Kidney tubule cell (primary cell): ENCODE data around the gene HBG2.
"Not testable (repeated sequence)": the region's sequence is repeated elsewhere in the genome, so short reads cannot be mapped to it uniquely, and the experiment has no call there.

ENCODE experiments used
- DNase-seq: peaks from one replicate; pipeline ENCODE4 v3.0.0-alpha.2; 2018; ENCODE audit warnings: low spot score

Gene HBG2

GRCh38 chr11:5254646-5255413, at the start of gene HBG2:
TSS of gene HBG2 (minus strand) at chr11:5254781. CDS start at chr11:5254728, 53 bp downstream.
- DNase-seq, result not testable (repeated sequence)

DNA sequence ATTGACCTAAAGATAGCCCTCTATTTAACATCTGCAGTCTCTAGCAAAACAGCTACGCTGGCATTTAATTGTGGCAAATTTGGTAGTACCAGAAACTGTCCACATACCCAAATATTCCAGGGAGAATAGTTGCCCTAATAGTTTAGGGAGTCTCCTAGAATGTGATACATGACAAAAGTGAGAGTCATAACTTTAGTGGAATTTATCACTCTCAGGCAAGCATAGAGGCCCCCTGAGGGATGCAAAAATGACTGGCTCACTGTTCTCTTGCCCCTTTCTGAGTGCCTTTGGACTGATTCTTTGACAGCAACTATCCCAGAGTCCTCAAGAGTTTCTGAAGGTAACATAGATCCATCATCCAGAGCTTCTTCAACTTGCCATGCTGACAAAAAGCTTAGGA, 49.5 kb upstream of the HBG2 start:
- DNase-seq, result no peak

GRCh38 chr11:5303626-5304025, 49.0 kb upstream of the HBG2 start:
- no peak for DNase-seq

DNA sequence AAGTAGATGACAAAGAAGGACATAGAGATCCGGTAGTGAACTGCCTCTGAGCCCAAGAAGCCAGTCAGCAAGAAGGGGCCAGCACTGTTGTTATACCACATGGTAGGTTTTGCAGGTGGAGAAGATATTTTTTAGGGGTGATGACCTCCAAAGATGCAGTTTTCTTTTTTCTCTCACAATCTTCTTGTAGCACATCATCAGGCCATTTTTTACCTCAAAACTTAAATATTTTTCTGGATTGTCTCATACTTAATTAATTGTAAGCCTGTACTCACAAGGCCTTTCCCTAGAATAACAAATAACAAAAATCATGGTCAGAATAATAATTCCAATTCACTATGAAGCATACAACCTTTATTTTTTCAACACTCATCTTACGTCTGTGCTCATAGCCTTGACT, 47.3 kb upstream of the HBG2 start, which contains the start of gene OR51B4:
Gene OR51B4 (minus strand): TSS at position 101 of the 400 bp plus-strand sequence. CDS start 0 bp downstream, at position 101.
- DNase-seq, result no peak

- DNase-seq, result no peak
Observed at GRCh38 chr11:5300251-5300650, 45.7 kb upstream of the HBG2 start.

- DNase-seq, result no peak
Observed at GRCh38 chr11:5298451-5298850, 43.9 kb upstream of the HBG2 start.

DNA sequence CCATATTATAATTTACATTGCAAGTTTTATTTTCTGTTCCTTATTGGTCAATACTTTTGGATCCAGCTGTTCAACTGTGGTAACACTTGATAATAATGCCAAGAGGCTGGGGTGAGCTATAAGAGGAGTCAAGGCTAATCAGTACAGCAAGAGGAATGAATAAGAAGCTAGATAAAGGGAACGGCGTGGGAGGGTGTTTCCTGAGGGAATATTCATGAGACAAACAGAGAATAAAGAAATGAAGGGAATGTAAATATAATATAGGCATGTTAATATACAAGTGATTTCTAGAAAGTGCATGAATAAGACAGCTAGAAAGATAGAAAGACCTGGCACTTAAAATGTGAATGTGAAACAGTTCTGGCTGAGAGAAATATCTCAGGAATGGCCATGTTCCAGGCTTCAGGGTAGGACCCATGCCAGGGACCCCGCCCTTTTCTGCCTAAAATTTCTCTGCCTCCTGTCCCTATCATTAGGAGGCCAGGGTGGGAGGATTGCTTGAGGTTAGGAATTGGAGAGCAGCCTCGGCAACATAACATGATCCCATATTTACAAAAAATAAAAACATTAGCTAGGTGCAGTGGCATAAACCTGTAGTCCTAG, 43.2 kb upstream of the HBG2 start:
- no peak for DNase-seq

- not testable (repeated sequence) for DNase-seq
Observed at GRCh38 chr11:5294342-5294995, 39.9 kb upstream of the HBG2 start.

- DNase-seq, result no peak
Observed at GRCh38 chr11:5293028-5293427, 38.4 kb upstream of the HBG2 start.

DNA sequence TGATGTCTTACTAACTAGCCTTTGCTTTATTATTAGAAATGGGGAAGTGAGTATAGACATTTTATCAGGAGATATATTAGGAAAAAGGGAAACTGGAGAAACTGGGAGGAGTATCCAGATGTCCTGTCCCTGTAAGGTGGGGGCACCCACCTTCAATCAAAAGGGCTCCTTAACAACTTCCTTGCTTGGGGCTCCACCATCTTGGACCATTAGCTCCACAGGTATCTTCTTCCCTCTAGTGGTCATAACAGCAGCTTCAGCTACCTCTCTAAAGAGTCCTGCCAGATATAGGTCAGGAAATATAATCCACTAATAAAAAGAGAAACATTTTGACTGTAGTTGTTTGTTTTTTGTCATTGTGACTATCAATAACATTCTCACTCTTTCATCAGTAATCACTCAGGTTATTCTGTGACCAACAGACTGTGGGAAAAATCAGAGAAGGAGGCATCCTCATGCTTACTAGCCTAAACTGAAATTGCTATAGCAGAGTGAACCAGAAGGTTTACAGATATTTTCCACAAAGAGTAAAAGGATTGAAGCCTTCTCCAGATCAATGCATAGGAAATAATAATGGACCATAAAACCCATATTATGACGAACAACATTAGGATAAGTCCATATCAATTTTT, 36.7 kb upstream of the HBG2 start:
- DNase-seq, result peak; percentile 58

DNA sequence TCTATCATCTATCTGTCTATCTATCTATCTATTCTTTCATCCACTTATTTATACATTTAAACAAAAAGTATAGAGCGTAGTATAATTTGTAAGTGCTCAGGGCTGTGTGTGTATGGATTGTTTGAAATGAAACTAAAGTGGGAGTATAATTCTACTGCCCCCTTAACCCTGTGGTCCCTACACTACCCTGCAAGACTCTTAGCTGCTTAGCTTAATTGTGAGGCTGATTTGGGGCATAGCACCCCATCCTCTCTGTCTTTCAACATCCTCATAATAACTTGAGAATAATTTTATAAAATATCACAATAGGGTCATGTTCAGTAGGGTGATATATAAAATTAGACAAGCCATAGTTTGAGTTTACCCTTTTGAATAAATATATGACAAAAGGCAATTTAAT, 35.5 kb upstream of the HBG2 start:
- no peak for DNase-seq

- peak; percentile 16 for DNase-seq
Observed at GRCh38 chr11:5289696-5290095, 35.1 kb upstream of the HBG2 start.

DNA sequence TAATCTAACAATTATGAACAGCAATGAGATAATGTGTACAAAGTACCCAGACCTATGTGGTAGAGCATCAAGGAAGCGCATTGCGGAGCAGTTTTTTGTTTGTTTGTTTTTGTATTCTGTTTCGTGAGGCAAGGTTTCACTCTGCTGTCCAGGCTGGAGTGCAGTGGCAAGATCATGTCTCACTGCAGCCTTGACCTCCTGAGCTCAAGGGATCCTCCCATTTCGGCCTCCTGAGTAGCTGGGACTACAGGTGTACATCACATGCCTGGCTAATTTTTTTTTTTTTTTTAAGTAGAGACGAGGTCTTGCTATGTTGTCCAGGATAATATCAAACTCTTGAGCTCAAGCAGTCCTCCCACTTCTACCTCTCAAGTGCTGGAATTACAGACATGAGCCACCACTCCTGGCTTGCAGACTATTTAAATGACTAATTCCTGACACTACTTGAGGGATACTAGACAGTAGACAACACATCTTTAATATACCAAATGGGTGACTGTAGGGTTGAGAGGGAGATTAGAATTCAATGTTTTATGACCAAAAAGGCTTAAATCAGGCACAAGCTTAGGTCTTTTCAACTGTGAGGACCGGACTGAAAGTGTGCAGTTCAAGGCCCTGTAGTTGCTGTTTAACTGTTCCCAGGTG, 34.4 kb upstream of the HBG2 start:
- DNase-seq, result peak; percentile 57

GRCh38 chr11:5288108-5288905, 33.7 kb upstream of the HBG2 start:
- no peak for DNase-seq

DNA sequence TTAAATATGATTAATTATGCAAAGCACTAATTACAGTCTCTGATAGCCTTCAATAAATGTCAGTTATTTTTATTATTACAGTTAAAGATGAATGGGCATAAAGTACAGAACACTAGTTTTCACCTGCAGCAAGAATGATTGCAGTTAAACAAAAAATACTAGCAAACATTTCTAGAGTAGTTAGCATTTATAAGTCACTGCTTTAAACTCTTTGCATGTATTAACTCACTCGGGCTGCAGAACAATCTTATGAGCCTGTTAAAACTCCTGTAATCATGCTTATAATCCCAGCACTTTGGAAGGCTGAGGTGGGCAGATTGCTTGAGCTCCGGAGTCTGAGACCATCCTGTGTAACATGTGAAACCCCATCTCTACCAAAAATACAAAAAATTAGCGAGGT, 32.3 kb upstream of the HBG2 start:
- no peak for DNase-seq

DNA sequence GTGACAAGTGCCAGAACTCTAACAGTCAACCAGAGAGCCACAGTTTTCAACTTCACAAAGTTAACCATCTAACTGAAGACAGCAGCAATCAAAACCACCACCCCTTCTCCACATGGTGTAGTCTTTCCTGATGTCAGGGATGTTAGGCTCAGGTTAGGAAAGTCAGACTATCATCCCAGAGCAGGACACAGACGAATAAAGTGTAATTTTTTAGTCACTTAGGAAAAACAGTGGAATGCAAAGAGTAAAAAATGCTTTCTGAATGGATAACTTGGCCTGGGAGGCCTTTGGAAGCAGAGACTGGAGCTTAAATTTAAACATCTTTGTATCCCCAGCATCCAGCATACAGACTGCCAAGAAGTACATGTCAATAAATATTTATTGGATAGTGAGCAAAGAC, 31.8 kb upstream of the HBG2 start:
- DNase-seq, result no peak

DNA sequence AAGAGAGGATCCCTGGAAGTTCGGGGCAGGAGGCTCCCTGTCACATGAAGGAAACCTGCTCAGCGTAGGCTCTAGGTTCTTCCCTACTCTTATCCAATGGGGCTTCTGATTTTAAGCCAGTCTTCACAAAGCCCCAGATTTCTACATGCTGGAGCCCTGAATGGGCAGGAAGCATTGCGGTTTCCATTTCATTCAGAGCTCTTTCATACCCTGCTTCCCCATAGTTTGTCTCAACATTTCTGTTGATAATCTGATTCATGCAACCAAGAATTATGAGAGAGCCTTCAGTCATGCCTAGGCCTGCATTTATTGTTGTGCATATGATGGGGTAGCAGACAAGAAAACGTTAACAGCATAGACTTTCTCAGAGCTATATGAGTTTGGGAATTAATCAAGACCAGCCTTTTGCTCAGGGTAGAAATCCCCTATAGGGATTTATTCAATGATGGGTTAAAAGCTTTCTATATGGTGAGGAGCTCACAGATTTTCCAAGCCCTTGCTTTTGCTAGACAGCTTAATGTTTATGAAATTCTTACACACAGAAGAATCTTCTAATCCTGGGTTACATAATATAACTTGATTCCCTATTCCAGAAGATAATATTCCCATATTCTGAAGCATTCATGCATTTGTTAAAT, 31.2 kb upstream of the HBG2 start:
- DNase-seq, result no peak

GRCh38 chr11:5284637-5285036, 30.1 kb upstream of the HBG2 start:
- DNase-seq, result no peak

DNA sequence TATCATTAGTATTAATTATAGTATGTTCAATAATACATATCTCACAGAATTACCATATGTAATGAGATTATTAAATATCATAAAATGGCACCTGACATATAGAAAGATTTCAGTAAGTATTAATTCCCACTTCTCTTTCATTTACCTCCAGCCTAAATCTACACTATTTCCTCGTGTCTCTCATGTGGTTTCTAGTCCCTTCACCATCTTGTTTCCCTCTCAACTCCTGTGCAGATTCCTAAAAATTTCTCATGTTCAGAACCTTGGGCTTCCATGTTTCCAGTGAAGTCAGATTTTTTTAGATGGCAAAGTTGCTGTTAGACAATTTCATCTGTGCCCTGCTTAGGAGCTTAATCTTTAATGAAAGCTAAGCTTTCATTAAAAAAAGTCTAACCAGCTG, 29.3 kb upstream of the HBG2 start:
- no peak for DNase-seq

GRCh38 chr11:5283086-5283485, 28.5 kb upstream of the HBG2 start:
- DNase-seq, result no peak

GRCh38 chr11:5282628-5283027, 28.0 kb upstream of the HBG2 start:
- DNase-seq, result no peak
